Stimulated activated CD4-positive, alpha-beta T cell treated with anti-CD3 and anti-CD28 coated beads, Interleukin-15, amount 100 ng/mL, for 24 hours (primary cell): ENCODE results near the gene C16orf82.

ENCODE experiments used
- DNase-seq: peaks from one replicate; pipeline ENCODE4 v3.0.0-alpha.2; 2020

Gene C16orf82

GRCh38 chr16:27096375-27096774 is 29.6 kb downstream of the C16orf82 start:
- no peak for DNase-seq

- DNase-seq, result no peak
These were observed 31.1 kb downstream of the C16orf82 start for GRCh38 chr16:27097800-27098230.

GRCh38 chr16:27098366-27099049 is 31.8 kb downstream of the C16orf82 start:
- no peak for DNase-seq

- no peak for DNase-seq
These were observed 36.2 kb downstream of the C16orf82 start for GRCh38 chr16:27102701-27103575.

- DNase-seq, result no peak
These were observed 37.2 kb downstream of the C16orf82 start for GRCh38 chr16:27103954-27104353.

GRCh38 chr16:27106305-27106704 is 39.6 kb downstream of the C16orf82 start:
- DNase-seq, result no peak

GRCh38 chr16:27107185-27107592 is 40.5 kb downstream of the C16orf82 start:
- DNase-seq, result no peak

- no peak for DNase-seq
These were observed 41.5 kb downstream of the C16orf82 start for GRCh38 chr16:27108051-27108770.

GRCh38 chr16:27108826-27109665 is 42.3 kb downstream of the C16orf82 start:
- no peak for DNase-seq

- DNase-seq, result peak; percentile 86
These were observed 43.2 kb downstream of the C16orf82 start for GRCh38 chr16:27109666-27110523.

- no peak for DNase-seq
These were observed 43.8 kb downstream of the C16orf82 start for GRCh38 chr16:27110524-27110896.

GRCh38 chr16:27111486-27111885 is 44.8 kb downstream of the C16orf82 start:
- no peak for DNase-seq

GRCh38 chr16:27112093-27112811 is 45.5 kb downstream of the C16orf82 start:
- no peak for DNase-seq

GRCh38 chr16:27113341-27113841 is 46.7 kb downstream of the C16orf82 start:
- DNase-seq, result no peak

- DNase-seq, result no peak
These were observed 47.3 kb downstream of the C16orf82 start for GRCh38 chr16:27114006-27114405.

- no peak for DNase-seq
These were observed 51.8 kb downstream of the C16orf82 start for GRCh38 chr16:27118526-27118925.
